ENCODE data around the gene HSF2BP.
"Not testable (repeated sequence)": the region's sequence is repeated elsewhere in the genome, so short reads cannot be mapped to it uniquely, and the experiment has no call there.

The HSF2BP gene

DNA sequence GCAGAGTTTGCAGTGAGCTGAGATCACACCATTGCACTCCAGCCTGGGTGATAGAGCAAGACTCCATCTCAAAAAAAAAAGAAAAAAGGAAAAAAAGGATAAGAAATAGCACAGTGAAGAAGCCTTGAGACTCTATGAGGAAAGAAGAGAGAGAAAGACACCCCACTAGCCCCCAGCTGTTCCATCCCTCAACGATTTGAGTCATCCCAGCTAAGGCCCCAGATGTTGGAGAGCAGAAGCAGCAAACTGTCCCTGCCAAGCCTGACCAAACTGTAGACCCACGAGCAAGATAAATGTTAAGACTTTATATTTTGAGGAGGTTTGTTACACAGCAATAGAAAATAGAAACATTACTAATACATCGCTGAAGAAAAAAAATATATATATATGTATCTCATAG, 42.4 kb downstream of the HSF2BP start:
- not testable (repeated sequence) for DNase-seq

DNA sequence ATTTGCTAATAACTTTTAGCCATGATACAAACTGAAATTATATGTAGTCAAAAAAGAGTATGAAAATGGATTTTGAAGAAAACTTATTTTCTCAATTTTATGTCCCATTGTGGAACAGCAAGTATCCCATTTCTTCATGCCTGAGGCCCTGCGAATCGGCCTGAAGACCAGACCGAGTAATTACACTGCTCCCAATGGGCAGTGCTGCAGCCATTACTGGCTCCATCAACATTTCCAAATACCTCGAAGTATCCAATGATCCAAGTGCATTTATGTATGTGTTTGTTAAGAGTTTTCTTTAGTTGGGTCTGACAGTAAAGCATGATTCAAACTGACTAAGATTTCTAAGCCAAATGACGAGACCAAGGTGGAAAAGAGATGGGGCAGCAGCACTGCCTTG, 44.4 kb downstream of the HSF2BP start:
- no peak for DNase-seq

DNA sequence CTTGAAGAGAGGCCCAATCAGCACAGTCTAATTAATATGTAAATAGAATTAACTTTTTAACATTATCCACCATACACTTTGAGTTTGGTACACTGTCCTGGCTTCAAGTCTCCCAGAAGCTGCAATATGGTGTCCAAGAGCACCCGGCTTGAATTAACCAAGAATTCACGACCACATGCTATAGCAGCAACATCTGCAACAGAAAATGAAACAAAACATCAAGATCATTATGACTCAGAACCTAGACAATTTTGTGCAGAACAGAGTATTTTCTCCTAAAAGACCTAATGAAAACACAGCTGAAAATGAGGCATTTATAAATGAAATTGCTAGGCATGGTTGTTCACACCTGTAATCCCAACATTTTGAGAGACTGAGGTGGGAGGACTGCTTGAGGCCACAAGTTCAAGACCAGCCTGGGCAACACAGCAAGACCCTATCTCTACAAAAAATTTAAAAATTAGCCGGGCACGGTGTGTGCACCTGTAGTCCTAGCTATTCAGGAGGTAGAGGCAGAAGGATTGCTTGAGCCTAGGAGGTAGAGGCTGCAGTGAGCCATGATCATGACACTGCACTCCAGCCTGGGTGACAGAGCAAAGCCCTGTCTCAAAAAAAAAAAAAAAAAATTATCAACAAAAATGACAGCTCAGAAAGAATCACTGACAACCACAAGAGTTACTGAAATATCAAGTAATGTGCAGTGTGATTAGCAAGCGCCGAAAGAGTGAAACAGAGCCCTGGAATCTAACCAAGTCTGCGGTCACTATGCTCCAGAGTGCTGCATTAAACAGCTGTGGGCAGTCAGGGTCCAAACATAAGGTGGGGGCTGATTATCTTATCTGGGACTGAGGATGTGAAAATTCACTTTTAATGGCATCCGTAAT, 45.3 kb downstream of the HSF2BP start:
- no peak for DNase-seq

DNA sequence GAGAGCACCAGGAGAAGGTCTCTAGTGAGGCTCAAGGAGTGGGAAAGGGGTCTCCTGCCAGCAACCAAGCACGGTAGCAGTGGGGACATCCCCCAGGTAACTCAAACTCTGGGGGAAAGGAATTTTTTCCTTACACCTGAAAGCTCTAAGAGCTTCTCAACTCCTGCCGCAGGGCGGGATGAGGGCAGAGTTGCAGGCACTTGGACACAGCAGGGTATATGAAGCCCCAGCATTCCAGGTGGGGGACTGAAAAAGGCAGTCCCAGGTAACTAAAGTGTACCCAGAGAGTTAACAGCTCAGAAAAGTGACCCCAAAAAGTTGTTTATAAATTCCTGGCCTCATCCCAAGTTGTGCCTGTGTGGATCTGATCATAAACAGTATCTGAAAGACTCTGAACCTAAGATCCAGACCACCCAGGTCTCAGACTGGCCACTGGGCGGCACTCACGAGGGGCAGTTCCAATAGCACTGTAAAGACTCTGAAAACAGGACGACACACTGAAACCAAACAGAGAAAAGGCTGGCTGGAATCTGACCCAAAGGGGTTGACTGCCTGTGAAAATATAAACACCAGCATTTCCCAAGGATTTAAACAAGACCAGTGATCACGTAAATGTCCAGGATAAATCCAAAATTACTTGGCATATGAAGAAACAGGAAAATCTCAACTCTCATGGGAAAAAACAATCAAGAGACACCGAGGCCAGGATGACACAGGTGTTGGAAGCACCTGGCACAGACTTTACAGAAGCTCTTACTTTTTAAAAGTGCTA, 47.5 kb downstream of the HSF2BP start:
- DNase-seq, result no peak

DNA sequence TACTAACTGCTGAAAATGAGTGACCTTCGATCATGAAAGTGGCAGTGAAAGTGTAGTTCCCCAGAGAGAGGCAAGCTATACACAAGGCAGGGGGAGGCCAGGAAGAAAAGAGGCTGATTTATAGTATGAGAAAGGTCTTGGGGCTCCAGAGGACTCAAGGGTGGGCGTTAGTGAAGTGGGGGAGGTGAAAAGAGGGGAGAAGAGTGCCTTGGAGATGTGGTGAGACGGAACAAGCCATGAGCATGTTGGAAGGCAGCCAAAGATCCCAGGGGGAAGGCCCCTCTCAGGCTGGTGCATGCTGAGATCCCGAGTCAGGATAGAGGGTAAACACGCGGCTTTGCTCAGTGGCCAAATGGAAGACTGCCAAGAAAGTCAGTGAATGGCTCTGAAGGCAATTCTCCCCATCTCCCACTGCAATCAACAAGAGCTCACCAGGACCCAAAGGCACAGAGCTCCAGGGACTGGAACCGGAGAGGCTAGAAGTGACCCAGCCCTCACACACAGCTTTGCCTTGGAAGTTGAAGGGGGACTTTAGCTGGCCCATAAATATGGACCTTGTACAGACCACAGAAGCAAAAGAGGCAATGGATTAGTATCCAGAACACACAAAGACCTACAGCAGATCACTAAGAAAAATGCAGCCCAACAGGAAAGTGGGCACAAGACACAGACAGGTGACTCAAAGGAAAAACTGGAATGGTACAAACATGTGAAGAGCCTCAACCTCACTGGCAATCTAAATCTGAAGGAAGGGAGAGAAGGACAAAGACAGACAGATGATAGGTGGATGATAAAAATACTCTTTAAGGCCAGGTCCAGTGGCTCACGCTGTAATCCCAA, 49.6 kb downstream of the HSF2BP start:
- DNase-seq, result no peak

DNA sequence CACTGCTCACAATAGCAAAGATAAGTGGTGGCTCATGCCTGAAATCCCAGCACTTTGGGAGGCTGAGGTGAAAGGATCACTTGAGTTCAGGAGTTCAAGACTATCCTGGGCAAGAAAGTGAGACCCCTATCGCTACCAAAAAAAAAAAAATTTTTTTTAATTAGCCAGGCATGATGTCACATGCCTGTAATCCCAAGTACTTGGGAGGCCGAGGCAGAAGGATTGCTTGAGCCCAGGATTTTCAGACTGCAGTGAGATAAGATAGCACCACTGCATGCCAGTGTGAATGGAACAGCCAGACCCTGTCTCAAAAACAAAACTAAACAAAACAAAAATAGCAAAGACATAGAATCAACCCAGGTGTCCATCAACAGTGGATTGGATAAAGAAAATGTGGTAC, 50.6 kb downstream of the HSF2BP start:
- DNase-seq, result no peak

DNA sequence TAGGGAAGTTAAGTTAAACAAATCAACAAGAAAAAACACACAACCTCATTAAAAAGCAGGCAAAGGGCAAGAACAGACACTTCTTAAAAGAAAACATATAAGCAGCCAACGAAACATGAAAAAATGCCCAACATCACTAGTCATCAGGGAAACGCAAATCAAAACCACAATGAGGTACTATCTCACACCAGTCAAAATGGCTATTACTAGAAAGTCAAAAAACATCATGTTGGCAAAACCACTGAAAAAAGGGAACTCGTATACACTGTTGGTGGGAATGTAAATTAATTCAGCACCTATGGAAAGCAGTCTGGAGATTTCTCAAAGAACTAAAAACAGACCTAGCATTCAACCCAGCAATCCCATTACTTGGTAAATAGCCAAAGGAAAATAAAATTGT, 51.1 kb downstream of the HSF2BP start:
- DNase-seq, result no peak

DNA sequence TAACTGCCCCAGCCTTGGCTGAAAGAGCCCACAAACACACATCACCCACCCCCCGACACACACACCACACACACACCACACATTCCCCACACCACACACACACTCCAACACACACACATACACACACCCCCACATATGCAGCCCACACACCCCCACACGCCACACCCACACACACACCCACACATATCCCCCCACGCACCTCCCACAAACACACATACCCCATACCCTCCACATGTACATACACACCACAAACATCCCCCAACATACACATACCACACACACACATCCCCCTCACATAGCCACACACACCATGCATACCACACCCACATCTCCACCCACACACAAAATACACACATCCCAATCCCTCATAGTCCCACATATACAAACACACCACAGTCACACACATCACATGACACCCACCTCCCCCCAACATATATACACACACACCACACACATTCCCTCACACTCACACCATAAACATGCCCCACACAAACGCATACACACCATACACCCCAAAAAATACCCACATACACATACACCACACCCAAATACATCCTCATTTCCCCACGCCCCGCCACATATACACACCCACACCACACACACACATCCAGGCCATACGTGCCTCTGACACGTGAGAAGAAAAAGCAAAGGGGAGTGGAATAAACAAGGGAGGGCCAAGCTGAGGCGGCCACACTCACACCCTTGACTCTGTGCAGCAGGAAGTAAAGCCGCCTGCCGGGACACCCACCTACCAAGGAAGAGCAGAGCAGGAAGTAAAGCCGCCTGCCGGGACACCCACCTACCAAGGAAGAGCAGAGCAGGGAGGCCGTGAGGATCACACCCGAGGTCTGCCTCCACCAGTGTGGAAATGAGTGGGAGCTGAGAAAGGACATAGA, 53.7 kb downstream of the HSF2BP start:
- DNase-seq, result no peak

DNA sequence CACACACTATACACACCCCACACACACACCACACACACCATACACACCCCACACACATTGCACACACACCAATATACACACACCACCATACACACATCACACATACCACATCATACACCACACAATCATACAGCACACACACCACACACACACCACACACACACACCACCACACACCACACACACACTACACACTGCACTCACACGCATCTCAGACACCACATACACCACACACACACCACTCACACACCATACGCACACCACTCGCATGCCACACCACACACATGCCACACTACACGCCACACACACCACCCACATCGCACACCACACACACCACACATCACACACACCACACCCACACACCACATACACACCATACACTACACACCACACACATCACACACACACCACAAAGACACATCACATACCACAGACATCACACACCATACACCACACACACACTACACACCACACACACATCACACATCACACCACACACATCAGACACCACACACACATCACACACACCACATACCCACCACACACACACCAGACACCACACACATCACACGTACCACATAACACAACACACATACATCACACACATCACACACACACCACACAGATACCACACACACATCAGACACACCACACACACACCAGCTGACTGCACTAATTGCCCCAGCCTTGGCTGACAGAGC, 54.6 kb downstream of the HSF2BP start:
- no peak for DNase-seq

DNA sequence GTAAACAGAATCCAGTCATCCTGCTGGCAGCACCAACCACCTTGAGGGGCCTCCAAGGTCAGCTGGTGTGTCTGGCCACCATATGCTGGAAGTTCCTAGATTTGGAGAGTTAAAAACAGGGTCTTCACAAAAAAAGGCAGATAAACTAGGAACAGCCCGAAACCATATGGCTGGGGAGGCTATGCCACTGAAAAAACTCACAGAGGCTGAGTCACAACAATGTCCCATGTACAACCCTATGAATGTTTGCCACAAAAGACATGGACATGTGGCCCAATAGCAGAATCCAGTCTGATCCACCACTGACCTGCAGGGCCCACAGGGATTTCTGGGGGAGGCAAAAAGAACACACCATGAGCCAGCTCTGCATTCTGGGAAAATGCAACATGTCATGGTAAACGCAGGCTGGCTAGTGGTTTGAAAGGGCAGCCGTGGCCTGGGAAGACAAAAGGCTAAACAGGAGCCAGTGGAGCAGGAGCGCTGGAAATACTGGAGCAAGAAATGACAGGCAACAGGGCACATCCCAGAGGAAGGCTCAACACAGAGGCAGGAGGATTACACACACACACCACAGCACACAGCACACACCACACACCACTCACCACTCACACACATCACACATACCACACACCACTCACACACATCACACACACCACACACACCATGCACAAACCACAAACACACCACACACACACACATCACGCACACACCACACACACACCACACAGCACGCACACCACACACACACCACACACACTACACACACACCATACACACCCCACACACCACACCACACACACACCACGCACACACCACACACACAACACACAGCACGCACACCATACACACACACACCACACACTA, 55.4 kb downstream of the HSF2BP start:
- no peak for DNase-seq

DNA sequence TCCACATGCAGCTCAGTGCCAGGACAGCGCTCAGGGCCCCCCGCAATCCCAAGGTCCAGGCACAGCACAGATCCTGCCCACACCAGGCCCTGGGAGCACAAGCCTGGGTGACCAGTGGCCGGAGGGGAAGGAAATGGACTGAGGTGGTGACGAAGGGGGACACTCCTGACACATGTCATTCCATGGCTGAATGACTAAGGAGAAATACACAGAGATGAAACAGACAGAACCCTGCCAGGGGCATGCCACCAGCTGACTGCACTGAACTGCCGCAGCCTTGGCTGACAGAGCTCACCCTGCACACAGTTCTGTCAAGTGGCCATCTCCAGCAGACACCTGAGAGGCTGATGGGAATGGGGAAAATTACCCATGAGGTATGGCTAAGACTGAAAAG, 56.1 kb downstream of the HSF2BP start:
- DNase-seq, result no peak

DNA sequence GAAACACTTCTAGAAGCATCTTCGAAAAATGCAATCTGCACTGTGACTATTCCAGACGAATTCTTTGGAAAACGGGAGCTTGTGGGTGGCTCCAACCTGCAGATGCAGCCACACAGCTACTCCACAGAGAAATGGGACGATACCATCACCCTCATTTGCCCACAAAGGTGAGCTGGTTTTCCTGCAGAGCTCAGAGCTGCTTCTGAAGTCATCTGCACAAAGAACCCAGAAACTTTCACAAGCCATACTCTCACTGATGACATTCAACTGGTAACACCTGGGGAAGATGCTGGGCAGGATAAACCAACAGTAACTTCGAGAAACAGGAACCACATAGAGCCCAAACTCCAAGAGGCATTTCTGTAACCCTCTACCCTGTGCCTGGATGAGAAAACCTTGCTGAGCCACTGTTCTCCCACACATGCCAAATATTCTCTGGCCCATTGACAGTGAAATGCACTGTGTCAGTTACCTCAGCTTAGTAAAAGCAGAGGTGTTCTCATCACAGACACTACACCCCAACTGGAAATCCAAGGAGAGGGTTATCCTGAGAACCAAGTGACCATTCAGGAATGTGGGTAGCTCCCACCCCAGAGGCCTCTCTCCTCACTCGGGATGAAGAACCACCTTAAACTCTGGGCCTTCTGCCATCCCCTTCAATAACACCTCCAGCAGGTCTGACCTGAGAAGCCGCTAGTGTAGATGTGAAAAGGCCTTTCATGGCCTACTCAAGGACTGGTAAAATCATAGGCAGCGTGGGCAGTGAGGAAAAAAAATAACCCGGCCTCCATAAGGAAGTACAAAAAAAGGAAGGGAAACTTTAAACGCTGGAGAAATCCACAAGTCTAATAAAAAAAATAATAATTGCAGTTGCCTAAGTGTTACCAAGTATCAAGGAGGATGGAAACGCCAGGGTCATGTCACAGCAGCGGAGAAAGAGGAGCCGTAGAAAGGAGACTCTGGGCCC, 56.7 kb downstream of the HSF2BP start:
- no peak for DNase-seq

DNA sequence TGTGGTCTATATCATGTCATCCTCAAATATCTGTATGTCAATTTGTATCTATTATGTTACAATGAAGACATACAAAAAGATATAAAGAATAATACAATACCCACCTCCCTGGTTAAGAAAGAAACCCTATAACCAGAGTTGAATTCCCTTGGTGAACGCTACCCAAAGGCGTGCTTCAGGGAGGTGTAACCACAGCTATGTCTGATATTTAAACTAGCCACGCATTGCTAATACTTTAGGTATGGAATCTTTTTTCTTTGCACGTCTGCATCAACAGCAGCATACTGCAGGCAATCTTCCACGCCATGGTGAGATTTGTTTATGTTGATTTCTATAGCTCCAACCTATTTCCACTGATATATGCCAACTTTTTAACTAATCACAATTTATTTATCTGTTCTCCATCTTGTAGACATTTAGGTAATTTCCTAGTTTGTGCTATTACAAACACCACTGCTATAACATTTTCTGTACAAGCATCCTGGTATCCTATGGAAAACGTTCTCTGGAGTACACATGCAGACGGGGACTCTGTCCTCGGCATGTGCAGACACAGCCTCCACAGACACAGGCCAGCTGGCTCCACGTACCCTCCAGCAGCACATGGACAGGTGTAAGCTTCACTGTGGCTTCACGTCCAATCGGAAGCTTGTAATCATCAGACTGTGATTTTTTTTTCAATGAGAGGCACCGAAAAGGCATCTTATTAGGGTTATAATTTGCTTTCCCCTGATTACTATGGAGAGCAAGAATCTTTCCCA, 58.5 kb downstream of the HSF2BP start:
- no peak for DNase-seq

DNA sequence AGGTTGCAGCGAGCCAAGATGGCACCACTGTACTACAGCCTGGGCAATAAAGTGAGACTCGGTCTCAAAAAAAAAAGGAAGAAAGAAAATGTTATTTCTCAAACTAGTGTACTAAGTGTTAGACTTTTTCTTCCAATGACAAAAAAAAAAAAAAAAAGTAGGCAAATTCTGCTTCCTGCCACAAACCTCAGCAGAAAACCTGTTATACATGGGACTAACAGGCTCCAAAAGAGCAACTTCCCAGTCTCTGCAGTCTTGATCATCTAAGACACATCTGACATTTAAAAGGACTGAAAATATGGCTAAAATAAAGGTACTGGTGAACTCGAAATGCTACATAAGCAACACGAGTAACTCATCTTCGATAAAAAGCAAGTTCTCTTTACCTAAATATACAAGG, 59.6 kb downstream of the HSF2BP start:
- no peak for DNase-seq

DNA sequence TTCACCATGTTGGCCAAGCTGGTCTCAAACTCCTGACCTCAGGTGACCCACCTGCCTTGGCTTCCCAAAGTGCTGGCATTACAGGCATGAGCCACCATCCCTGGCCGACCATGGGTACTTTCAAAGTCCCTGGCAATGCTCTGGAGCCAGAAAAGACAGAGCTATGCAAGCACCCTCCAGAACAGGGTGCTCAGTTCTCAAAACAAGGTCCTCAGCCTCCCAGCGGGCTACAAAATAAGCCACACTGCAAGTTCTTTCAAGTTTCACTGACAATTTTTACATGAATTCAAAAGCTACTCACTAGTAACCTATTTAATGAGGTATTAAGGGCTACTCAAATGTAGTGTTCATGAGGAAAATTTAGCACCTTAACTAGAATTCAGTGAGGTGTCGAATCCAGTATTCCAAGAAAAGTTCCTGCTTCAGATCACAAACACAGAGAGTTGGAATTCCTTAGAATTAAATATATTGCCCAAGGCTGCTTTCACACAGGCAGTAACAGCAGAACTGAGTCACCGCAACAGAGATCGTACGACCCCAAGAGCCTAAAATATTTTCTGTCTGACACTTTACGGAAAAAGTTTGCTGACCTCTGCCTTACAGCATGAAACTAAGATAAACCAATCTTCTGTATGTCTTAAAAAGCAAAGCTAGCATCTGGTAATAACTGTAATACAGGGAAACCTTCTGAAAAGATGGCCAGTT, 60.7 kb downstream of the HSF2BP start:
- no peak for DNase-seq

DNA sequence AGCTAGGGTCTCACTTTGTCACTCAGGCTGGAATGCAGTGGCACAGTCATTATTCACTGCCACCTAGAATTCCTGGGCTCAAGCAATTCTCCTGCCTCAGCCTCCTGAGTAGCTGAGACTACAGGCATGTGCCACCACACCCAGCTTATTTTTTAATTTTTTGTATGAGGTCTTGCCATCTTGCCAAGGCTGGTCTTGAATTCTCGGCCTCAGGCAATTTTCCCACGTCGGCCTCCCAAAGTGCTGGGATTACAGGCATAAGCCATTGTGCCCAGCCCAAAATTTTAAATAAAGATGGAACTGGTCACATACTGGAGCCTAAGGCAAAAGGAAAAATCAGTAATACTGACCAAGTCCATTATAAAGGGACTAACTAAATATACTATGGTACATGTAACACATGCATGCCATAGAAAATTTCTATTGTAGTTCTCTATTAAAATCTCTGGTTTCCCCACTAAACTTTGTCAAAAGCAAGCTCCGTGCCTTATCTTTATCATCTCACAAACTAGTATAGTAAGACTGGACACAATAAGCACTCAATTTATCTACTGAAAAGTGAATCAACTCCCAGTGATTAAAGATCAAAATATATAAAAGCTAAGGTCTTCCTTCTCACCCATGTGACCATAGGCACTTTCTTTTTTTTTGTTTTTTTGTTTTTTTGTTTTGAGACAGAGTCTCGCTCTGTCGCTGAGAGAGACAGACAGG, 61.6 kb downstream of the HSF2BP start:
- no peak for DNase-seq

DNA sequence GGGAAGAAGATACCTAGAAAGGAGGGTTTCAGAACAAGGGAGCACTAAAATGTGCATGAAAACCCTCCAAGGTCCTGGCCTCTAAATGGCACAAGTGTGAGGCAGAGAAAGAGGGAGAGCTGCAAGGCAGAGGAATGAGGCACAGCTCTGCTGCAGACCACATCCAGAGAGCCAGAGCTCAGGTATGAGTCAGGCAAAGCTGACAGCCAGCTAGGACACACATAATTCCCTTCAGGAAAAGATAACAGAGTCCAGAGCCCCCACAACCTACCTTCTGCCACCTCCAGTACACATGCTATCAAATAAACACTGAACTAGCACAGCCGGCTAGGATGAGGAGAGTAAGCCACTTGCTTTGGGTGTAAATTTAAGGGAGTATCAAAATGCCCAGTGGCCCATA, 62.2 kb downstream of the HSF2BP start:
- DNase-seq, result no peak

Data from central memory CD4-positive, alpha-beta T cell (primary cell).